Measurements from ENCODE around the gene KDM6A. TPM values are rescaled to one million over a fixed set of nuclear protein-coding genes. Genes with fewer than 3 reads are reported as not detected.

The KDM6A gene
- total RNA-seq, 6 experiments from 2014 or later: 7.1 to 20.9 (median 15.7) TPM

DNA sequence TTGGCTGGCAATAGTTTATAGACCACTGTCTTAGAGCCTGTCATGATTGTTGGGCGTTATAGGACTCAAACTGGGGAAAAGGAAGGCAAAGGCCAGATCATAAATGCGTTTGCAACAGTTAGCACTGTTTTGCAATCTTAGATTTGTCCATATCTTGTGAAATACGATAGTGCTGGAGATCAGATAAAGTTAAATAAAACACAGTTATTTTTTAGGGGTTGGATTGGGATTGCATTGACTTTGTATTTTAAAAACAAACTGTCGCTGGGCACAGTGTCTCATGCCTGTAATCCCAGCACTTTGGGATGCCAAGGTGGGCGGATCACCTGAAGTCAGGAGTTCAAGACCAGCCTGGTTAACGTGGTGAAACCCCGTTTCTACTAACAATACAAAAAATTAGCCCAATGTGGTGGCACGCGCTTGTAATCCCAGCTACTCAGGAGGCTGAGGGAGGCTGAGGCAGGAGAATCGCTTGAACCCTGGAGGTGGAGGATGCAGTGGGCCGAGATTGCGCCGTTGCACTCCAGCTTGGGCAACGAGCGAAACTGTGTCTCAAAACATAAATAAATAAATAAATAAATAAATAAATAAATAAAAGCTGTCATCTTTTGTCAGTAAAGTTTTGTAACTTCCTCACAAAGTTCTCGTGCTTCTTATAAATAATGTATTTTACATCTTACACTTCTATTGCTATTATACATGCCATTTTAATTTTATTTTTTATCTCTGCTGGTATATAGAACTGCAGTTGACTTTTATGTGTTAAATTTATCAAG is 117.2 kb downstream of the KDM6A start:
- intact Hi-C loops (cut with DNase I): no loop called here
- no peaks in the 10 kb centered on the region for H3K27me3 ChIP-seq
- peak overlapping the region in 2 of 3 donors; percentile 38 to 66 for H3K27ac ChIP-seq
- DNase-seq (peak in 2 of 3 donors; percentile 55 to 66), ATAC-seq (peak; percentile 92 to 97 (median 94))
- H3K4me3 ChIP-seq: no peak overlapping the region
- TF ChIP-seq POLR2A (IDR thresholded peaks at IDR 0.05): no peak
- TF ChIP-seq, protein P1, sequence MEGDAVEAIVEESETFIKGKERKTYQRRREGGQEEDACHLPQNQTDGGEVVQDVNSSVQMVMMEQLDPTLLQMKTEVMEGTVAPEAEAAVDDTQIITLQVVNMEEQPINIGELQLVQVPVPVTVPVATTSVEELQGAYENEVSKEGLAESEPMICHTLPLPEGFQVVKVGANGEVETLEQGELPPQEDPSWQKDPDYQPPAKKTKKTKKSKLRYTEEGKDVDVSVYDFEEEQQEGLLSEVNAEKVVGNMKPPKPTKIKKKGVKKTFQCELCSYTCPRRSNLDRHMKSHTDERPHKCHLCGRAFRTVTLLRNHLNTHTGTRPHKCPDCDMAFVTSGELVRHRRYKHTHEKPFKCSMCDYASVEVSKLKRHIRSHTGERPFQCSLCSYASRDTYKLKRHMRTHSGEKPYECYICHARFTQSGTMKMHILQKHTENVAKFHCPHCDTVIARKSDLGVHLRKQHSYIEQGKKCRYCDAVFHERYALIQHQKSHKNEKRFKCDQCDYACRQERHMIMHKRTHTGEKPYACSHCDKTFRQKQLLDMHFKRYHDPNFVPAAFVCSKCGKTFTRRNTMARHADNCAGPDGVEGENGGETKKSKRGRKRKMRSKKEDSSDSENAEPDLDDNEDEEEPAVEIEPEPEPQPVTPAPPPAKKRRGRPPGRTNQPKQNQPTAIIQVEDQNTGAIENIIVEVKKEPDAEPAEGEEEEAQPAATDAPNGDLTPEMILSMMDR (IDR thresholded peaks at IDR 0.05): no peak
- H3K36me3 ChIP-seq: no peaks in the 10 kb centered on the region
- peaks cover 0 to 16% (median 0%) of the 10 kb centered on the region in 4 donors for H3K4me1 ChIP-seq
- 45% methylated on average over 13 of the region's 16 CpGs for WGBS (ENCODE audit: insufficient coverage, low coverage, low lambda C conversion rate, missing lambda C conversion rate)
- H3K9me3 ChIP-seq: peaks cover 0 to 4% (median 0%) of the 10 kb centered on the region in 4 donors

DNA sequence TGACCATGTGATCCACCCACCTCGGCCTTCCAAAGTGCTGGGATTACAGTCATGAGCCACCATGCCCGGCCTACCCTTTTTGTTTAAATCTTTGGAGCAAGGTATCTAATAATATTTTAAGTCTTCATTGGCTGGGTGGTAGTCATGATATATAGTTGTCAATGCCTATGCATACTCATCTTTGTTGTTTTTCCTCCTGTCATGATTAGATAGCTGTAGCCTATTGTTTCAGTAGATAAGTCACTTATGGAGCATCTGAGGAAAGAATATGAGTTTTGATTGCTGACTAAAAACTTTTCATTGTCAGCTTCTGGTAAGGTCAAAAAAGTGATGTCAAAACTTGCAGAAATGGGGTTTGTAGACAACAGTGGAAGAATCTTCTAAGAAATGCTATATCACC is 119.8 kb downstream of the KDM6A start:
- TF ChIP-seq, protein P1 (IDR thresholded peaks at IDR 0.05): no peak
- no peak for TF ChIP-seq POLR2A (IDR thresholded peaks at IDR 0.05)
- no peak for ATAC-seq

DNA sequence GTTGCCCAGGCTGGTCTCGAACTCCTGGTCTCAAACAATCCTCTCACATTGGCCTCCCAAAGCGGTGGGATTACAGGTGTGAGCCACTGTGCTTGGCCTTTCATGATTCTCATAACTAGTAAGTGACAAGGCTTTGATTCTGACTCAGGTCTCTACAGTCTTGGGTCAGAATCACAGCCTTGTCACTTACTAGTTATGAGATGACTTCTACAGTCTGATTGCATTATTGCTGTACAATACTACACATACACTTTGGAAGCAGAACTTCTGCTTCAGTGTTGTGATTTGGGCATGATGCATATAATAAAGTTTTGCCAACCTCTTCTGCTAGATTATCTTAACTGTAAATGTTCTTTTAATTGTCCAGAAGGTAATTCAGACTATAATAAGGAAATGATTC is 123.3 kb downstream of the KDM6A start:
- no peaks in the 10 kb centered on the region for H3K27me3 ChIP-seq
- intact Hi-C loops (cut with DNase I): no loop called here
- DNase-seq: no peak
- no peak overlapping the region for H3K4me3 ChIP-seq
- H3K4me1 ChIP-seq: peaks cover 0 to 17% (median 2%) of the 10 kb centered on the region in 4 donors
- no peaks in the 10 kb centered on the region for H3K9me3 ChIP-seq
- WGBS (ENCODE audit: insufficient coverage, low coverage, low lambda C conversion rate, missing lambda C conversion rate): 96% methylated on average over 2 of the region's 2 CpGs
- H3K27ac ChIP-seq: no peak overlapping the region
- no peak for TF ChIP-seq POLR2A (IDR thresholded peaks at IDR 0.05)
- TF ChIP-seq, protein P1 (IDR thresholded peaks at IDR 0.05): no peak
- no peak for ATAC-seq
- H3K36me3 ChIP-seq: no peaks in the 10 kb centered on the region

More for the DNA sequence above, 119.8 kb downstream of the KDM6A start:
- H3K4me3 ChIP-seq: no peak overlapping the region
- no peaks in the 10 kb centered on the region for H3K36me3 ChIP-seq
- no peak for DNase-seq
- no peaks in the 10 kb centered on the region for H3K27me3 ChIP-seq
- no peak overlapping the region for H3K27ac ChIP-seq
- intact Hi-C loops (cut with DNase I): no loop called here
- 69% methylated on average over 2 of the region's 2 CpGs for WGBS (ENCODE audit: insufficient coverage, low coverage, low lambda C conversion rate, missing lambda C conversion rate)
- peaks cover 0 to 4% (median 0%) of the 10 kb centered on the region in 4 donors for H3K9me3 ChIP-seq
- peaks cover 0 to 16% (median 0%) of the 10 kb centered on the region in 4 donors for H3K4me1 ChIP-seq

DNA sequence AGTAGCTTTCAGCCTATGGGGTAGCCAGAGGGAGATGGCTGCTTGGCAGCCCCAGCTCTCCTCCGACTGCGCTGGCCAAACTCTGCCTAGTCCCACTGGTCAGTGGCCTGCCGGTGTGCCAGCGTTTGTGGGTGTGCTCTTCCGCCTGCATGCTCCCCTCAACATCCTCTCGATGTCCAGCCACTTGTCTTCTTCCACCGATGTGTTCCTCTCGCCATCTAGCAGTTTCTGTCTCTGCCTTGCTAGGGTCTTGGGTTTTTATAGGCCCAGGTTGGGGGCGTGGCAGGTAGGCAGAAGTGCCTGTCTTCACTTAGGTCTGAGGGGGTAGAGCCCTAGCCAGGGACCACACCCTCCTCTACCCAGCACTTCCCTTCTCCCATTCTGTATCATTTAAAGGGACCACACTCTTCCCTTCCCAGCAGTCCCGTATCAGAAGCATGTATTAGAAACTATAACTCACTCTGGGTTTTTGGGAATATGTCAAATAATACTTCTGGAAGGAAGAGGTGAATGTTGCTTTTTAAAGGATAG is 124.4 kb downstream of the KDM6A start:
- Histone ChIP-seq H3K27me3 (no peaks in the 10 kb centered on the region), H3K27ac (peak overlapping the region in 1 of 3 donors; percentile 6), H3K9me3 (no peaks in the 10 kb centered on the region), H3K36me3 (no peaks in the 10 kb centered on the region), H3K4me3 (no peak overlapping the region), H3K4me1 (peaks cover 0 to 26% (median 4%) of the 10 kb centered on the region in 4 donors)
- peak in 3 of 4 donors; percentile 16 to 52 (median 41) for ATAC-seq
- 79% methylated on average over 8 of the region's 10 CpGs for WGBS (ENCODE audit: insufficient coverage, low coverage, low lambda C conversion rate, missing lambda C conversion rate)
- intact Hi-C loops (cut with DNase I): no loop called here
- DNase-seq: no peak
- TF ChIP-seq POLR2A (IDR thresholded peaks at IDR 0.05): no peak
- TF ChIP-seq, protein P1 (IDR thresholded peaks at IDR 0.05): no peak

All from right lobe of liver (tissue), 6 donors.